GM23338 (cell line): ENCODE results near the gene RAMACL. TPM values are rescaled to one million over a fixed set of nuclear protein-coding genes. Genes with fewer than 3 reads are reported as not detected.
A peak's percentile ranks its signal among the peaks of the same experiment; 100 is the strongest.

Experiments used
- ATAC-seq: fragments of 200-7000 bp; cut with Tn5 transposase; 3 replicates; pipeline ENCODE4 v1.9.1; 2020
- DNase-seq: peaks from one replicate; pipeline ENCODE4 v3.0.0-alpha.2; 2015; ENCODE audit warnings: low spot score
- H2AFZ ChIP-seq: fragments of 200-600 bp; sonication (generic); 2 replicates; pipeline ENCODE4 v1.8.0; 2016; ENCODE audit warnings: antibody characterized with exemption, mild to moderate bottlenecking, moderate library complexity
- H3F3A ChIP-seq: fragments of 200-600 bp; sonication (generic); replicated peaks from 2 replicates; pipeline ENCODE4 v1.8.0; 2017; ENCODE audit warnings: antibody characterized with exemption, mixed run types, low read depth
- H3K27ac ChIP-seq: fragments of 200-600 bp; sonication (generic); 2 replicates; pipeline ENCODE4 v1.6.1; 2016; ENCODE audit warnings: low read depth
- H3K27me3 ChIP-seq: fragments of 200-600 bp; sonication (generic); 2 replicates; pipeline ENCODE4 v1.8.0; 2016; ENCODE audit warnings: mild to moderate bottlenecking, mixed run types, moderate library complexity; ENCODE audit not compliant: insufficient read depth
- H3K36me3 ChIP-seq: fragments of 200-600 bp; sonication (generic); 2 replicates; pipeline ENCODE4 v1.8.0; 2016; ENCODE audit warnings: mild to moderate bottlenecking; ENCODE audit not compliant: insufficient read depth
- H3K4me1 ChIP-seq: fragments of 200-600 bp; sonication (generic); 2 replicates; pipeline ENCODE4 v1.8.0; 2016; ENCODE audit warnings: mild to moderate bottlenecking, moderate library complexity; ENCODE audit not compliant: insufficient read depth
- H3K4me2 ChIP-seq: fragments of 200-600 bp; sonication (generic); 2 replicates; pipeline ENCODE4 v1.7.1; 2017; ENCODE audit warnings: mixed run types
- H3K4me3 ChIP-seq: fragments of 200-600 bp; sonication (generic); 2 replicates; pipeline ENCODE4 v1.6.1; 2016; ENCODE audit warnings: mixed run types
- H3K79me2 ChIP-seq: fragments of 200-600 bp; sonication (generic); replicated peaks from 2 replicates; pipeline ENCODE4 v1.8.0; 2017; ENCODE audit warnings: mild to moderate bottlenecking; ENCODE audit not compliant: insufficient read depth
- H3K9me2 ChIP-seq: fragments of 200-600 bp; sonication (generic); 2 replicates; pipeline ENCODE4 v1.8.0; 2017; ENCODE audit not compliant: insufficient read depth
- H4K20me1 ChIP-seq: fragments of 200-600 bp; sonication (generic); replicated peaks from 2 replicates; pipeline ENCODE4 v1.8.0; 2017; ENCODE audit warnings: mild to moderate bottlenecking; ENCODE audit not compliant: insufficient read depth
- H3K27ac Mint-ChIP-seq: 2 replicates; pipeline ENCODE4 v1.8.0; 2020; ENCODE audit warnings: inconsistent platforms, mild to moderate bottlenecking, moderate library complexity, mixed read lengths
- H3K27me3 Mint-ChIP-seq: 3 replicates; pipeline ENCODE4 v1.8.0; 2022; ENCODE audit warnings: low read depth, mild to moderate bottlenecking, moderate library complexity, mixed read lengths, inconsistent platforms; ENCODE audit not compliant: insufficient read depth, poor library complexity
- H3K36me3 Mint-ChIP-seq: 3 replicates; pipeline ENCODE4 v1.8.0; 2021; ENCODE audit warnings: low read depth, mild to moderate bottlenecking, inconsistent platforms, moderate library complexity, mixed read lengths
- H3K4me1 Mint-ChIP-seq: 3 replicates; pipeline ENCODE4 v1.8.0; 2020; ENCODE audit warnings: mild to moderate bottlenecking, inconsistent platforms, mixed read lengths
- H3K4me3 Mint-ChIP-seq: 3 replicates; pipeline ENCODE4 v1.8.0; 2021; ENCODE audit warnings: moderate library complexity, mild to moderate bottlenecking, inconsistent platforms, mixed read lengths
- H3K9me3 Mint-ChIP-seq: 3 replicates; pipeline ENCODE4 v1.8.0; 2020; ENCODE audit warnings: moderate library complexity, mild to moderate bottlenecking, inconsistent platforms, mixed read lengths
- EZH2 ChIP-seq: fragments of 200-600 bp; sonication (generic); IDR thresholded peaks from one replicate; pipeline ENCODE4 v1.8.0; 2017; ENCODE audit warnings: antibody characterized with exemption, mild to moderate bottlenecking, low read depth; ENCODE audit not compliant: unreplicated experiment
- EZH2phosphoT487 ChIP-seq: fragments of 200-600 bp; sonication (generic); IDR thresholded peaks from one replicate; pipeline ENCODE4 v1.8.1; 2018; ENCODE audit warnings: antibody characterized with exemption; ENCODE audit not compliant: unreplicated experiment
- JUNB ChIP-seq: IDR thresholded peaks from one replicate; pipeline ENCODE4 v1.6.1; 2016; ENCODE audit warnings: antibody characterized with exemption; ENCODE audit not compliant: unreplicated experiment
- NANOG ChIP-seq: IDR thresholded peaks from 2 replicates; pipeline ENCODE4 v1.6.1; 2016; ENCODE audit warnings: antibody characterized with exemption, borderline replicate concordance
- STAT1 ChIP-seq: IDR thresholded peaks from one replicate; pipeline ENCODE4 v1.6.1; 2016; ENCODE audit warnings: antibody characterized with exemption; ENCODE audit not compliant: unreplicated experiment
- ZNF114 ChIP-seq: fragments of 250-450 bp; sonication (Bioruptor Pico); IDR thresholded peaks from 2 replicates; pipeline ENCODE4 v1.5.0; 2020; ENCODE audit warnings: mild to moderate bottlenecking, moderate library complexity
- ZNF331 ChIP-seq: fragments of 250-450 bp; sonication (Bioruptor Pico); IDR thresholded peaks from 2 replicates; pipeline ENCODE4 v1.5.0; 2020; ENCODE audit warnings: low read depth, mild to moderate bottlenecking, moderate library complexity
- ZNF462 ChIP-seq: fragments of 250-450 bp; sonication (Bioruptor Pico); IDR thresholded peaks from 2 replicates; pipeline ENCODE4 v1.5.0; 2020; ENCODE audit warnings: mild to moderate bottlenecking, moderate library complexity
- polyA plus RNA-seq: library from polyadenylated mRNA; unstranded; fragments of >200 nt; fragmentation: Nextera tagmentation; extraction: Ambion mirVana; gene quantifications from 2 replicates; pipeline ENCODE4 v1.2.1, GENCODE V29; 2016
- total RNA-seq: library from RNA; depleted of rRNA; stranded (reverse); fragments of >200 nt; shearing (Covaris generic); gene quantifications from 2 replicates; pipeline ENCODE4 v1.2.3, GENCODE V29; 2014
- TF ChIP-seq, protein P1 (sequence below), 2 experiments: fragments of 200-600 bp in 1 of 2; sonication (generic) in 1 of 2; conservative IDR thresholded peaks; 2 replicates each; pipeline versions ENCODE4 v1.5.1 to v1.6.1; 2016 to 2017; ENCODE audit warnings: antibody characterized with exemption in 2 of 2, low read depth in 2 of 2, mild to moderate bottlenecking in 2 of 2, moderate library complexity in 1 of 2

Gene RAMACL
- total and polyA plus RNA-seq, 2 experiments from 2014 or later = 0.61 to 4.0 TPM

DNA sequence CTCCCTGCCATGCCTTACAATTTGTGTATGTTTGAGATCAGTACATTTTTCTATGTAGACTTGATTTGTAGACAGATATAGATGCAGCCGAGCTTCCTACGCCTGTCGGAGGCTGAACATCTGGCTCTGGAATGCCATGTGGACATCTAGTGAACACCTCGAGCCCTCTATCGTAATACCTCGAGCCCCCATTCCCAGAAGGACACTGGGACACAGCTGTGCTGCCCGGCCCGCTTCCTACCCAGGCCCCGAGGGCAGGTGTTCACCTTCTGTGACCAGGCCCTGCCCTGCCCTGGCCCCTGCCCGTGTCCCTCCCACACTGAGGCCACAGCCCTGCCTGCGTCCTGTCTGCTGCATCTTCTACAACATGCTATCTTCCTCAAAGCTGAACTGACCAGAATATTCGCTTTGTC, 27.7 kb upstream of the RAMACL start (continued):
- TF ChIP-seq ZNF462 (no peak), ZNF114 (CRISPR knock-in tag) (no peak), NANOG (no peak), STAT1 (no peak), EZH2 (no peak), JUNB (no peak)
- TF ChIP-seq, protein P1, sequence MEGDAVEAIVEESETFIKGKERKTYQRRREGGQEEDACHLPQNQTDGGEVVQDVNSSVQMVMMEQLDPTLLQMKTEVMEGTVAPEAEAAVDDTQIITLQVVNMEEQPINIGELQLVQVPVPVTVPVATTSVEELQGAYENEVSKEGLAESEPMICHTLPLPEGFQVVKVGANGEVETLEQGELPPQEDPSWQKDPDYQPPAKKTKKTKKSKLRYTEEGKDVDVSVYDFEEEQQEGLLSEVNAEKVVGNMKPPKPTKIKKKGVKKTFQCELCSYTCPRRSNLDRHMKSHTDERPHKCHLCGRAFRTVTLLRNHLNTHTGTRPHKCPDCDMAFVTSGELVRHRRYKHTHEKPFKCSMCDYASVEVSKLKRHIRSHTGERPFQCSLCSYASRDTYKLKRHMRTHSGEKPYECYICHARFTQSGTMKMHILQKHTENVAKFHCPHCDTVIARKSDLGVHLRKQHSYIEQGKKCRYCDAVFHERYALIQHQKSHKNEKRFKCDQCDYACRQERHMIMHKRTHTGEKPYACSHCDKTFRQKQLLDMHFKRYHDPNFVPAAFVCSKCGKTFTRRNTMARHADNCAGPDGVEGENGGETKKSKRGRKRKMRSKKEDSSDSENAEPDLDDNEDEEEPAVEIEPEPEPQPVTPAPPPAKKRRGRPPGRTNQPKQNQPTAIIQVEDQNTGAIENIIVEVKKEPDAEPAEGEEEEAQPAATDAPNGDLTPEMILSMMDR (conservative IDR thresholded peaks at IDR 0.05; ENCODE audit: low read depth in 2 of 2) = no peak

DNA sequence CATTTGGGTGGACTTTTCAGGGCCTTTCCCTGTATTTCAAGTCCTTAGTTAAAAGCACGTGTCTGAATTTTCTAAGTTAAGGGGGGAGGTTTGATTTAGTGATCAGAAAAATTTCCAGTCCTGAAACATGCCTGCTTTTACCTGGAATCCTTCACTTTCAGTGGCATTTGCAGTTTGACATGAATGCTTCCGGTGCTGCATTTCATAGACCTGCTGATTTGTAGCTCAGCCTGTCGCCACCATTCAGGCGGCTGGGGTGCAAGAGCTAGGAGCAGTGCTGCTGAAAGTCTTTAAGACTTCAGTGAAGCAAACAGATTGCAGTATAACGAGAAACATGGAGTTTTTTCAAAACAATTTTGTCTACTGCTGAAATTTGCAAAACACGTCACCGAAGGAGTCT, 26.5 kb upstream of the RAMACL start:
- no peaks in the 10 kb centered on the region for H3F3A ChIP-seq
- H3K27ac ChIP-seq = no peak overlapping the region
- Mint-ChIP-seq H3K36me3 (peaks cover 5% of the 10 kb centered on the region), H3K4me3 (no peak overlapping the region), H3K9me3 (no peaks in the 10 kb centered on the region), H3K27ac (peak overlapping the region; percentile 7; the same call in 1 of the 2 replicates), H3K4me1 (peaks cover 62% of the 10 kb centered on the region), H3K27me3 (peaks cover 8% of the 10 kb centered on the region)
- H3K36me3 ChIP-seq = no peaks in the 10 kb centered on the region
- no peak overlapping the region for H2AFZ ChIP-seq
- H3K79me2 ChIP-seq = peaks cover 93% of the 10 kb centered on the region
- H4K20me1 ChIP-seq = peaks cover 9% of the 10 kb centered on the region
- H3K4me1 ChIP-seq = peaks cover 15% of the 10 kb centered on the region
- no peak overlapping the region for H3K4me2 ChIP-seq
- ATAC-seq = no peak
- no peak for DNase-seq
- H3K27me3 ChIP-seq = no peaks in the 10 kb centered on the region
- no peaks in the 10 kb centered on the region for H3K9me2 ChIP-seq
- H3K4me3 ChIP-seq = no peak overlapping the region
- no peak for TF ChIP-seq EZH2phosphoT487
- no peak for TF ChIP-seq EZH2
- no peak for TF ChIP-seq ZNF114 (CRISPR knock-in tag)
- no peak for TF ChIP-seq ZNF331
- no peak for TF ChIP-seq NANOG
